HepG2 (cell line): ENCODE results near the gene ESYT1. TPM values are rescaled to one million over a fixed set of nuclear protein-coding genes. Genes with fewer than 3 reads are reported as not detected.

Experiments
- ARID4A ChIP-seq: sonication (generic); formaldehyde crosslinking; IDR thresholded peaks from 2 replicates; pipeline ENCODE4 v1.5.0; 2020; ENCODE audit warnings: mild to moderate bottlenecking, missing genetic modification reagents, borderline replicate concordance
- CSRNP1 ChIP-seq: sonication (generic); formaldehyde crosslinking; IDR thresholded peaks from 2 replicates; pipeline ENCODE4 v1.8.1; 2023; ENCODE audit warnings: mild to moderate bottlenecking, missing genetic modification reagents
- DBP ChIP-seq: sonication (generic); formaldehyde crosslinking; IDR thresholded peaks from 2 replicates; pipeline ENCODE4 v1.4.0; 2020; ENCODE audit warnings: missing genetic modification reagents; ENCODE audit errors: not compliant biosample characterization
- GTF3A ChIP-seq: sonication (generic); formaldehyde crosslinking; conservative IDR thresholded peaks from 2 replicates; pipeline ENCODE4 v1.4.0; 2020; ENCODE audit warnings: mild to moderate bottlenecking, missing genetic modification reagents
- HNRNPK ChIP-seq: fragments of 200-400 bp; formaldehyde crosslinking; IDR thresholded peaks from 2 replicates; pipeline ENCODE4 v1.6.1; 2018; ENCODE audit warnings: low read length, low read depth, moderate library complexity, mild to moderate bottlenecking; ENCODE audit not compliant: poor library complexity, severe bottlenecking
- KLF13 ChIP-seq: sonication (generic); formaldehyde crosslinking; IDR thresholded peaks from 2 replicates; pipeline ENCODE4 v1.4.0; 2020; ENCODE audit warnings: mild to moderate bottlenecking, missing genetic modification reagents
- MBNL3 ChIP-seq: fragments of 250-450 bp; sonication (Bioruptor Pico); conservative IDR thresholded peaks from 2 replicates; pipeline ENCODE4 v1.8.0; 2022; ENCODE audit warnings: mild to moderate bottlenecking, inconsistent platforms
- NFYB ChIP-seq: sonication (generic); formaldehyde crosslinking; IDR thresholded peaks from 2 replicates; pipeline ENCODE4 v1.4.0; 2020; ENCODE audit warnings: missing genetic modification reagents
- POLR2AphosphoS2 ChIP-seq: IDR thresholded peaks from 2 replicates; pipeline ENCODE4 v1.6.1; 2011; ENCODE audit warnings: low read depth, low read length, improper control_type of control experiment
- RORA ChIP-seq: sonication (generic); formaldehyde crosslinking; IDR thresholded peaks from 2 replicates; pipeline ENCODE4 v1.5.0; 2020; ENCODE audit warnings: mild to moderate bottlenecking, missing genetic modification reagents, moderate library complexity
- SETDB1 ChIP-seq: sonication (generic); formaldehyde crosslinking; IDR thresholded peaks from 2 replicates; pipeline ENCODE4 v1.5.1; 2020; ENCODE audit warnings: missing genetic modification reagents, mild to moderate bottlenecking, borderline replicate concordance
- TBP ChIP-seq: sonication (generic); formaldehyde crosslinking; IDR thresholded peaks from 2 replicates; pipeline ENCODE4 v1.5.0; 2020; ENCODE audit warnings: missing genetic modification reagents
- YEATS4 ChIP-seq: sonication (generic); formaldehyde crosslinking; IDR thresholded peaks from 2 replicates; pipeline ENCODE4 v1.4.0; 2020; ENCODE audit warnings: missing genetic modification reagents, borderline replicate concordance
- ZMAT5 ChIP-seq: sonication (generic); formaldehyde crosslinking; IDR thresholded peaks from 2 replicates; pipeline ENCODE4 v1.5.0; 2020; ENCODE audit warnings: mild to moderate bottlenecking, low read depth, missing genetic modification reagents, borderline replicate concordance
- ZNF414 ChIP-seq: sonication (generic); formaldehyde crosslinking; IDR thresholded peaks from 2 replicates; pipeline ENCODE4 v1.5.0; 2020; ENCODE audit warnings: missing genetic modification reagents
- ZNF451 ChIP-seq: sonication (generic); formaldehyde crosslinking; IDR thresholded peaks from 2 replicates; pipeline ENCODE4 v1.5.0; 2020; ENCODE audit warnings: mild to moderate bottlenecking, missing genetic modification reagents
- ZNF776 ChIP-seq: sonication (generic); formaldehyde crosslinking; IDR thresholded peaks from 2 replicates; pipeline ENCODE4 v1.4.0; 2020; ENCODE audit warnings: mild to moderate bottlenecking, missing genetic modification reagents
- ZNF784 ChIP-seq: sonication (generic); formaldehyde crosslinking; IDR thresholded peaks from 2 replicates; pipeline ENCODE4 v1.5.1; 2020; ENCODE audit warnings: missing genetic modification reagents, mild to moderate bottlenecking, borderline replicate concordance
- ZNF879 ChIP-seq: sonication (generic); formaldehyde crosslinking; IDR thresholded peaks from 2 replicates; pipeline ENCODE4 v1.8.1; 2023; ENCODE audit warnings: missing genetic modification reagents
- ZSCAN22 ChIP-seq: sonication (generic); formaldehyde crosslinking; IDR thresholded peaks from 2 replicates; pipeline ENCODE4 v1.4.0; 2020; ENCODE audit warnings: mild to moderate bottlenecking, missing genetic modification reagents
- polyA plus RNA-seq, 8 experiments: library from polyadenylated mRNA; depleted of rRNA in 3 of 8; stranded (reverse) in 7 of 8; unstranded in 1 of 8; fragments of >200 nt; fragmentation: Illumina TruSeq in 4 of 8; extraction: Trizol in 4 of 8; gene quantifications; 2 replicates each; pipeline versions ENCODE4 v1.2.1 to v1.2.3, GENCODE V29; 2011 to 2016; ENCODE audit warnings: low read depth in 4 of 8, missing spikeins in 1 of 8, mixed read lengths in 1 of 8; ENCODE audit not compliant: insufficient read depth in 1 of 8
- total RNA-seq, 5 experiments: library from RNA; depleted of rRNA; stranded (reverse); fragments of >200 nt; fragmentation: Illumina TruSeq; extraction: Trizol; gene quantifications; 2 replicates each; pipeline ENCODE4 v1.2.3, GENCODE V29; 2016; ENCODE audit warnings: low read depth in 1 of 5

The ESYT1 gene
- total and polyA plus RNA-seq, 2 of the 13 experiments (the other 11 are each of a cell fraction or from before 2014, with no cell fraction given), result 66.9 to 71.0 TPM

- TF ChIP-seq CSRNP1 (CRISPR knock-in tag) (no peak), ZMAT5 (no peak), SETDB1 (no peak), ZNF784 (CRISPR knock-in tag) (no peak), GTF3A (no peak), ARID4A (CRISPR knock-in tag) (peak; percentile 57; the same call in 1 of the 2 replicates), KLF13 (CRISPR knock-in tag) (no peak), TBP (CRISPR knock-in tag) (no peak), ZSCAN22 (CRISPR knock-in tag) (no peak), NFYB (CRISPR knock-in tag) (no peak), MBNL3 (no peak), ZNF776 (CRISPR knock-in tag) (no peak), DBP (CRISPR knock-in tag) (no peak), YEATS4 (CRISPR knock-in tag) (peak; percentile 9; the same call in 1 of the 2 replicates), RORA (CRISPR knock-in tag) (no peak), ZNF451 (CRISPR knock-in tag) (no peak), HNRNPK (peak; percentile 56), ZNF879 (CRISPR knock-in tag) (no peak), POLR2AphosphoS2 (no peak), ZNF414 (0 out of 2 replicates have a peak, but pooled peaks have one; percentile 9)
These were observed 61.2 kb downstream of the ESYT1 start, which contains the start of gene SMARCC2 (continued) for GRCh38 chr12:56189099-56189917.
